ENCODE measurements around the gene TH.

GRCh38 chr11:2130881-2131352, 40.7 kb downstream of the TH start:
- TF ChIP-seq CTCF (IDR thresholded peaks at IDR 0.05) (no peak), POLR2A (IDR thresholded peaks at IDR 0.05) (no peak)
